COLO829 (cell line): Measurements from ENCODE around the gene G6PD.

Experiments used
- DNase-seq: peaks from one replicate; pipeline ENCODE4 v3.0.0; 2012; ENCODE audit warnings: low spot score

Gene G6PD

GRCh38 chrX:154487518-154488290 is 58.9 kb downstream of the G6PD start:
- DNase-seq, result no peak

DNA sequence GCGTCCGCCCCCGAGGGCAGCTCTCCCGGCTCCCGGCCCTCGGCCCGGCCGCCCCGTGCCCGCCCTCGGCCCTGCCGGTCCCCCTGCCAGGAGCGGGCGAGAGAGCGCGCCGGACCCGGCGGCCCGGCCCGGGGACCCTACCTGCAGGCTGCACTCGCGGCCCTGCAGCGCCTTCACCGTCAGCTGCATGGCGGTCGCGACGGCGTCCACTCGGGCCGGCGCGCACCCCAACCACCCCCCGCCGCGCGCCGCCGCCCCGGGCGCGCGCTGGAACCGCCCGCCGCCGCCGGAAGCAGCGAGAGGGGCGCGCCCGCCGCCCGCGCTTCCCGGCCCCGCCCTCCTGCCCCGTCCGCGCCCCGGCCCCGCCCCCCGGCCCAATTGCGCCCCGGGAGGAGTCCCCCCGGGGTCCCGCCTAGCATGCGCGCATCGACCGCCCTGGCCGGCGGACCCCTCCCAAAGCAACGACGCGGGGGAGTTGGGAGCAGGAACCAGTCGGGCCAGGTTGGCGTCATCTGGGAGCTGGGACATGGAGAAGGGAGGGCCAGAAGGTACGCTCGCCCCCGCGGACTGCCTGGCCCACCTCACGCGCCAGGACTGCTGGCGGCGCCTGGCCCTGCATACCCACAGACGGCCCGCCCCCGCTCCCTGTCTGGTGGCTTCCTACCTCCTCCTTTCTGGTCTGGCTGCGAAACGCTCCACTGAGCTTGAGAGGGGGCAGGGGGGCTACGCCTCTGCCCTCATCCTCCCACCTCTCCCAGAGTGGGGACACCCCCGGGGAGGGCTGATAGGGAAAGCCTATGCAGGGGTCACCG is 60.0 kb downstream of the G6PD start, which contains the start of gene UBL4A:
TSS of gene UBL4A (minus strand) at position 220 of the 812 bp plus-strand sequence. CDS start at position 189, 31 bp downstream.
- peak; percentile 7 for DNase-seq

- no peak for DNase-seq
Measured at GRCh38 chrX:154486052-154486395, 60.6 kb downstream of the G6PD start.

- DNase-seq, result no peak
Measured at GRCh38 chrX:154485150-154486051, 61.2 kb downstream of the G6PD start.

DNA sequence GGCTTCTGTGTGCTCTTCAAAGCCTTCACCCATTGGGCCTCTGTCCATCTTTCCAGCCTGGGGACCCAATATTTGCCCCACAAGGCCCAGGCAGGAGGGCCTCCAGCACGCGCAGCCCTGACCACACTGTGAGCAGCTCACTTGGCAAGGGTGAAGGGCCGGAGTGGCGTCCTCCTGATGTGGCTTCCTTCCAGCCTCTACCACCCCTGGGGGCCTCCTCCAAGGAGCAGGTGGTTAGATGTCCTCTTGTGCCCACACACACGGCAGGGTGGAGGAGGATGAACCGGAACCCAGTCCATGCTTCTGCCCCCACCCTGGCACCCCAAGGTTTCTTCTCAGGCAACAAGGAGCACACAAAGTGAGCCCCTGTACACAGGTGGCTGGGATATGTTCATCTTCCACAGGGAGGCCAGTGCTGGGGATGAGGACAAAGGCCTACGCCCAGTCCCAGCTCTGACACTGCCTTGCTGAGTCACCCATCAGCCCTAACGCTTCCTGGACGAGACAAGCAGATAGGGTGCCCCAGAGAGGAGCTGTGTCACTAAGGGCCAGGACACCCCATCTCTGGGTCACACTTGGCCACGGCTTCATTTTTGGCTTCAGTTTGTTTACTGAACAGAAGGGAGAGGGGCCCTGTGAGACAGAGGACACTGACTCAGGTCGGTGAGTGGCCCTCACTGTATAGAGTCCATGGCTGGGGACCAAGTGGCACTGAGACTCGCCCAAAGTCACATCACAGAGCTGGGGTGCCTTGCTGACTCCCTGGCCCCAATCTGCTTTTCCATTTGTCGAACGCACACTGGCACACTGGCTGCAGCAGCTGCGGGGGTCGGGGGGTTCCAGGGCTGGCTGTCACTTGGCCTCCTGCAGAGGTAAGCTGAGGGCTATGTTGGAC is 62.1 kb downstream of the G6PD start:
- no peak for DNase-seq

DNA sequence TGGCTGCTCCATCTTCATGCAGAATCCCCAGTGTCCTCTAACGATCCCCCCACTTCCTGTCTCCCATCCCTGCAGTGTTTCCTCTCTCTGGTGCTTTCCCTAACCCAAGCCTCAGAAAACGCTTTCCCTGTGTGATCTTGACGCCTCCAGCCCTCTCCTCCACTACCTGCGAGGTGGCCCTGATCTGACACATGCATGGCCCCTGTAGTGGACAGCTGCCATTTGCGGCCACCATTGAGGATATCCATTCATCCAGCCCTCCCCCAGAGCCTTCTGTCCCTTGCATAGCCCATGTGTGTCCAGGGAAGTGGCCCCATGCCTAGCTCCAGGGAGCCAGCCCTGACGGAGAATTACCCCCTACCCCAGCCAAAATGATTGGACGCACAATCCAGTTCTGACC is 63.3 kb downstream of the G6PD start:
- DNase-seq, result no peak

GRCh38 chrX:154482786-154483185 is 63.9 kb downstream of the G6PD start:
- DNase-seq, result no peak

DNA sequence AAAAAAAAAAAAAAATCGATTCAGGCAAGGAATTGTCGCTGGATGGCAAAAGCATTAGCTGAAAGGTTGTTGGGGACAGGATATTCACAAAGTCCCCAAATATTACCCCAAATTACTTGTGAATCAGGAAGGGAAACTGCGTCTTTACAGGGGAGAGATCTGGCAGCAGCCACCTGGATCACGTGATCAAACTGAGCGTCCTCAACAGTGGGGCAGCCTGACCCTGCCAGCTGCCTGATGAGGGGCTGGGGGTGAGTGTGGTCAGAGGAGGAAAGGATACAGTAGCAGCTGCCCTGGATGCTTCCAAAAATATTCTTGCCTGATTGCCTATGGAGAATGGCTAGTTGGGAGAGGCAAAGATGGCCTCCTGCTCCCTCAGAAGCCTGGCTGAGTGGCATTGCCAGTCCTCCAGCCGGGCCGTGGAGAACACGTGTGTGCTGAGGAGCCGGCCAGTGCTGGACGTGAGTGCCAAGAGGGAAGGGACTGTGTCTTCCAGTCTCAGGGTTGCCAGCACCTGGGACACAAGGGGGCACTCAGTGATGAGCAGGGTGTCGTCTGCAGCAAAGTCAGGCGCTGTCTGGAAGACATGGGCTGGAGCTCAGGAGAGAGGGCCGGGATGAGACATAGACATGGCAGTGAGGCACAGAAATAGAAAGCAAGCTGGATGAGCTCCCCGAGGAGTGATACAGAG is 64.6 kb downstream of the G6PD start:
- DNase-seq, result no peak
